Hippocampal formation (tissue), 2 donors: ENCODE data around the gene CLEC4D.
"Not testable (repeated sequence)": the region's sequence is repeated elsewhere in the genome, so short reads cannot be mapped to it uniquely, and the experiment has no call there.

Experiments used
- DNase-seq, 2 donors: peaks; one replicate each; lab custom pipeline; 2025; lab: John Stamatoyannopoulos, UW

The CLEC4D gene

GRCh38 chr12:8513256-8513655 is at the start of gene CLEC4D:
Gene CLEC4D (plus strand): TSS chr12:8513503. CDS start chr12:8513733, 230 bp downstream.
- no peak for DNase-seq

DNA sequence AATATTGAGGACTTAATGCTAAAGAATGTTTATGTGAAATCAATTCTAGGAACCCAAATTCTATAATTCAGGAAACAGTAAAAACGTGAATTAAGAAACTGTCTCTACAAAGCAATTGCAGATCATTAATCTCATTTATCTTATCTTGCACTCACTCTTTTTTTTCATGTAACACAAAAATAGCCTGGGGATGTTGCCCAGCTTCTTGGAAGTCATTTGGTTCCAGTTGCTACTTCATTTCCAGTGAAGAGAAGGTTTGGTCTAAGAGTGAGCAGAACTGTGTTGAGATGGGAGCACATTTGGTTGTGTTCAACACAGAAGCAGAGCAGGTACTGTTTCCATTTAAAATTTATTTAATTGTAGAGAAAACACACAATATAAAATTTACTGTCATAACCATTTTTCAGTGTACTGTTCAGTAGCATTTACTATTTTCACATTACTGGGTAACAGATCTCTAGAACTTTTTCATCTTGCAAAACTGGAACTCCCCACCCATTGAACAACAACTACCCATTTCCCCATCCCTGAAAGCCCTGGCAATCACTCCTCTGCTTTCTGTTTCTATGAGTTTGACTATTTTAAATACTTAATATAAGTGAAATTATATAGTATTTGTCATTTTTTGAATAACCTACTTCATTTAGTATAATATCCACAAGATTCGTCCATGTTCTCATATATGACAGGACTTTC is 47.9 kb upstream of the CLEC4D start:
- no peak for DNase-seq

- DNase-seq, result no peak
Measured at GRCh38 chr12:8466241-8466640, 47.1 kb upstream of the CLEC4D start.

- DNase-seq, result no peak
Measured at GRCh38 chr12:8471090-8471489, 42.2 kb upstream of the CLEC4D start.

DNA sequence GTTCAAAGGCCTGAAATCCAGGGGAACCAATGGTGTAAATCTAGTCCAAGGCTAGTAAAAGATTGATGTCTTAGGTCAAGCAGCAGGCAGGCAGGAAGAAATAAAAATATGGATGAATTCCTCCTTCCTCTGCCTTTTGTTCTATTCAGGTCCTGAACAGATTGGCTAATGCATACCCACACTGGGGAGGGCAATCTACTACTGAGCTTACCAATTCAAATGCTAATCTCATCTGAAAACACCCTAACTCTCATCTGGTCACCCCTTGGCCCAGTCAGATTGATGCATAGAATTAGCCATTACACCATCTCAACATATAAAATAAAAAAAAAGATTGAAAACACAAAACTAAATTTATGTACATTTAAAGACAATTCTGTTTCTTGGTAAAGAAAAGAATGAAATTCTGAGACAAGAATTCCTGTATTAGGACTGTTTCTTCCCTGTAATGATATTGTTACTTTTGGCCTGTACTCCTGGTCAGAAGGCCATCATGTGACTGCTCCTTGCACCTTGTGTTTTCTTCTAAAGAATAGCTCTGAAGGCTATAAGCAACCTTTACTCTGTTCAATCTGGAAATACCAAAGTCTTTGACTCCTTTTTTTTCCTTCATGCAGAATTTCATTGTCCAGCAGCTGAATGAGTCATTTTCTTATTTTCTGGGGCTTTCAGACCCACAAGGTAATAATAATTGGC is 37.6 kb upstream of the CLEC4D start:
- DNase-seq, result no peak

DNA sequence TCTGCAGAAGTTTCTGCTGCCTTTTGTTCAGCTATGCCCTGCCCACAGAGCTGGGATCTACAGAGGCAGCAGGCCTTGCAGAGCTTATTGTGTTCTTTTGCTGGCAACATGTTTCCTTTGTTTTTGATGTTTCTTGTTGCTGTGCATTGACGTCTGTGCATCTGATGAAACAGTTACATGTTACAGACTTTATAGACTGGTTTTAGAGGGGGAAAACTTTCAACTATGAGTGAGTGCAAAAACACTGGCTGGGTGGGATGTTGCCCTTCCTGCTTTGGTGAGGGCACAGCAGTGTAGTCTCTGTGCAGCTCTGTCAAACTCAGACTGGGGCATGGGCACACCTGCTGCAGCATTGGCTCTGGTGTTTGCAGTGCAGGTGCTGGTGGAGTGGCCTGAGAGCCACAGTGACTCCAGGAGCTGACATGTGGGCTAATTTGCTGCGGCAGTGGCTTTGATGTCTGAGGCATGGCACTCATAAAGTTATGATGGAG is 30.7 kb upstream of the CLEC4D start:
- DNase-seq, result no peak

DNA sequence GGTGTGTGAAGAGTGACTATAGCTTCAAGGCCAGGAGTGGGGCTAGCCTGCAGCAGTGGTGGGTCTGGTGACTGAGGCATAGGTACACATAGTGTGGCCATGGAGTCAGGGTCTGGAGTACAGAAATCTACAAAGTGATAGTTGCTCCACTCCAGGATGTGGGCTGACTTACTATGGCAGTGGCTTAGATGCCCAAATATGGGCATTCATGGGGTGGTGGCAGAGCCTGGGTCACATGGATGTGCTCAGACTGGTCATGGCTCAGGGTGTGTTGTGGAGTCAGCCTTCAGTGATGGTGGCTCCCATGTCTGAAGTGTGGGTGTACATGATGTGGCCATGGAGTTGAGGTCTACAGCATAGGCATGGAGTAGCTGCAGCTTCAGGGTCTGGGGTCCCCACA is 30.2 kb upstream of the CLEC4D start:
- DNase-seq, result no peak

GRCh38 chr12:8491646-8492530 is 21.4 kb upstream of the CLEC4D start:
- no peak for DNase-seq

DNA sequence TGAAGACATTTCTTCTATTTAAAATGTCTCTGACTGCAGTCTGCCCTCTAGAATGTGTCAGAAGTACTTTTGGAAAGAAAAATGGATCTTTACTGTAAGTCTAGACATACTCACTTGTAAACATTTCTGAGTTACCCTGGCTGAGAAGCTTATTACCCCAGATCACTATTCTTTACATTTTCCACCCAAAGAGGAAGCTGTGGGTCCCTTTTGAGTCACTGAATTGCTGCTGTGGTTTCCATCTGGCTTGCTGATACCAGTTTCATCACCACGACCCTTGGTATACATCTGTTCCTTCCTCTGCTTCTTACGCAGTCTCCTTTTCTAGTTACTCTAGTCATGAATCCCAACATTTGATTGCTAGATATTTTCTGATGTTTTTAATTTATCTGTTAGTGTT is 20.2 kb upstream of the CLEC4D start:
- peak in 1 of 2 donors; percentile 1 for DNase-seq

DNA sequence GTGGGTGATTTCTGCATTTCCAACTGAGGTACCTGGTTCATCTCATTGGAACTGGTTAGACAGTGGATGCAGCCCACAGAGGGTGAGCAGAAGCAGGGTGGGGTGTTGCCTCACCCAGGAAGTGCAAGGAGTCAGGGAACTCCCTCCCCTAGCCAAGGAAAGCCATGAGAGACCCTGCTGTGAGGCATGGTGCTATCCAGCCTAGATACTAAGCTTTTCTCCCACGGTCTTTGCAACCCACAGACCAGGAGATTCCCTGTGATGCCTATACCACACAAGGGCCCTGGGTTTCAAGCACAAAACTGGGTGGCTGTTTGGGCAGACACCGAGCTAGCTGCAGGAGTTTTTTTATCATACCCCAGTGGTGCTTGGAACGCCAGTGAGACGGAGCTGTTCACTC is 17.6 kb upstream of the CLEC4D start:
- DNase-seq, result not testable (repeated sequence)

DNA sequence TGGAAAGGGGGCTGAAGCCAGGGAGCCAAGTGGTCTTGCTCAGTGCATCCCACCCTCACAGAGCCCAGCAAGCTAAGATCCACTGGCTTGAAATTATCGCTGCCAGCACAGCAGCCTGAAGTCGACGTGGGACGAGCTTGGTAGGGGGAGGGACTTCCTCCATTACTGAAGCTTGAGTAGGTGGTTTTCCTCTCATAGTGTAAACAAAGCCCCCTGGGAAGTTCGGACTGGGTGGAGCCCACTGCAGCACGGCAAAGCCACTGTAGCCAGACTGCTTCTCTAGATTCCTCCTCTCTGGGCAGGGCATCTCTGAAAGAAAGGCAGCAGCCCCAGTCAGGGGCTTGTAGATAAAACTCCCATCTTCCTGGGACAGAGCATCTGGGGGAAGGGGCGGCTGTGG is 17.2 kb upstream of the CLEC4D start:
- not testable (repeated sequence) for DNase-seq

DNA sequence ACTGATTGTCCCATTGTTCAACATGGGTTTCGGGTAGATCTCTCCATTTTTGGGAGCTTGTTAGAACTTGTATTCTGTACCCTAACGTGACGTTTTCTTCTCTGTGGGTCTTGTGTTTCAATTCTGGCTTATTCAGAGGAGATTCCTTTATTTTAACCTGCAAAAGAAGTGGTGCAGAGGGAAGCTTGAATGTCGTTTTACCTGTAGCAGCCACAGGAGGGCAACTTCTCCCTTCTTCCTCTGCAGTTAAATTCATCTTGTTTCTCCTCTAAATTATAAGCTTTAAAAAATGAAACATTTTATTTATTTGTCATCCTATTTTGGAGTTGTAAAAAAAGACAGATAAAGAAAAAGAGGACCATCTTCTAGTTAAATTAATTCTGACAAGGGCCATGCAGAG is 13.7 kb upstream of the CLEC4D start:
- DNase-seq, result no peak

DNA sequence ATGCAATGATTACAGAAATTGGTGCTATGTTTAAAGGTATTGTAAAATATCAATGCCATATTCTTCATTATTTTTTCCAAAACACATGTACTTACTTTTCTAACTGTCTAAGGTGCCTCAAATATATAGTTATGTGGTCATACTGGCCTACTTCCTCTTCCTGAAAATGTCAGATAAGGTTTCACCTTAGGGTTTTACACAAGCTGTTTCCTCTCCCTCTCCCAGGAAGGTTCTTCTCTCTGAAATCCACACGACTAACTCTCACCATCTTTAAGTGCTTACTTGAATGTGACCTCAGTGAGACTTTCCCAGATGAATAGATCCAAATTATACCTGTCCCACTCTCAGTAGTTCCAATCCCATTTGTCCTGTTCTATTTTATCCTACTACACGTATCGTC is 11.6 kb upstream of the CLEC4D start:
- DNase-seq, result no peak

- DNase-seq, result no peak
Measured at GRCh38 chr12:8504351-8504750, 9.0 kb upstream of the CLEC4D start.

DNA sequence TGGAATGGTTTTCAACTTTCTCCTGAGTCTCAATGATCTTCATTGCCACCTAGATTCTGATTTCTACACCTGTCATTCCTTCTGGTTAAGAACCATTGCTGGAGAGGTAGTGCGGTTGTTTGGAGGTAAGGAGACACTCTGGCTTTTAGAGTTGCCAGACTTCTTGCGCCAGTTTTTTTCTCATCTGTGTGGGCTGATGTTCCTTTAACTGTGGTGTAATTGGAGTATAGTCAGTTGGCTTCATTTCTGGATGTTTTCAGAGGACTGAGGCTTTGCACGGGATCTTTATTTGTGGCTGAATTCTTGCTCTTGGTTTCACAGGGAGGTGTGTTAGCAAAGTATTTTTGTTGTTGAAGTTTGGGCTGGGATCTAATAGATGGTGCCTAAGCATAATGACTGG is 5.7 kb upstream of the CLEC4D start:
- DNase-seq, result no peak

DNA sequence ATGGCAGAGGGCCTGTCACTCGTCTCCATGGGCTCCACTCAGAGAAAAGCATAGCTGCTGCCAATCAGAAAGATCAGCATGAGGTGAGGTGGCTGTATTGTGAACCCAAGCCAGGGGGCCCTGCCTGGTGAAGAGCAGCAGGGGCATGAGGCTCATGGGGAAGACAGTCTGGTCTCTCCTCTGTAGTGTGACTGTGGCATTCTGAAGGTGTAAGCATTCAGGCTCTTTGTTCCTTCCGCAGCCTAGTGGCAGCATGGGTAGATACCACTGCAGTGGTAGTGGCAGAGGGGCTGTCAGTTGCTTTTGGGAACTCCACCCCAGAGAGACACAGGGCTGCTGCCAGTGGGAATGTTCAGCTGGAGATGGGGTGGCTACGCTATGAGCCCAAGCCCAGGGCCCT is 5.1 kb upstream of the CLEC4D start:
- no peak for DNase-seq

- no peak for DNase-seq
Measured at GRCh38 chr12:8508910-8509841, 4.1 kb upstream of the CLEC4D start.

DNA sequence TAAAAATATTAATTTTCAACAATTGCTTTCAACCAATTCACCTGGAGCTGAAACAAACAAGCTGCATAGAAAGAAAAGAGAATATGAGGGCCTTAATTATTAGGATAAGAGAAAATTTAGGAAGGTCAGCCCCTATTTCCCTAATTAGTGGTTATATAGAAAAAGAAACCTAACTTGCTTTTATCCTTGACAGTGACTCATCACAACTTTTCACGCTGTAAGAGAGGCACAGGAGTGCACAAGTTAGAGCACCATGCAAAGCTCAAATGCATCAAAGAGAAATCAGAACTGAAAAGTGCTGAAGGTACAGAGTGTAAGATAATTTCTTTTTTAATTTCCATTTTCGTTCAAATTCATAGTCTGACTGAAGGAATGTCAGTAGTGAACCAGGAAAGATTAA is 4.7 kb downstream of the CLEC4D start:
- DNase-seq, result no peak

DNA sequence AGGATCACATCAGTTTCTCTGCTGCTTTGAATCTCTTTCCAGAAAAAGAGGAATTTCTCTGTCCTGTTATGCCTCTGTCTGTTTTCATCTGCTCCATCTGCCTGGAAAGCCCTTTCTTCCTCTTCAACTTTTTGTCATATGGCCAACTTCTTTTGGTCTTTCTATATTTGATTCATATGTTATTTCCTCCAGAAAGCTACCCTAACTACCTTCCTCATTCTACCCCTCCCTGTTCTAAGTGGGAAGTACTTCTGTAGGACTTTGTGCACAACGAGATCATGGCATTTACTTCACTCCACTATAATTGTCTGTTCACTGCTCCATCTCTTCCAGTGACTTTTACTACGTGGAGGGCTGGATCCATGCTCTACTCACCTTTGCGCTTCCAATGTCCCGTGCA is 5.9 kb downstream of the CLEC4D start:
- DNase-seq, result no peak

GRCh38 chr12:8527250-8528130 is 14.2 kb downstream of the CLEC4D start:
- DNase-seq, result no peak
